Ovary (tissue), 9 donors: ENCODE data around the gene KNDC1. TPM values are rescaled to one million over a fixed set of nuclear protein-coding genes. Genes with fewer than 3 reads are reported as not detected.
"Not testable (repeated sequence)": the region's sequence is repeated elsewhere in the genome, so short reads cannot be mapped to it uniquely, and the experiment has no call there.

ENCODE experiments used
- DNase-seq, 5 donors: peaks; one replicate each; pipeline ENCODE4 v3.0.0-alpha.2; 2019 to 2020
- H3K27ac ChIP-seq, 2 donors: fragments of 200-600 bp; one replicate each; pipeline versions ENCODE4 v1.5.1 to v1.8.0; 2019 to 2022
- H3K27me3 ChIP-seq: fragments of 200-600 bp; one replicate; pipeline ENCODE4 v1.8.0; 2022
- H3K36me3 ChIP-seq: fragments of 200-600 bp; sonication (generic); one replicate; pipeline ENCODE4 v1.5.1; 2019
- H3K4me1 ChIP-seq: one replicate; pipeline ENCODE4 v1.8.1; 2013; ENCODE audit warnings: mild to moderate bottlenecking, moderate library complexity; ENCODE audit not compliant: insufficient read depth
- H3K4me3 ChIP-seq: fragments of 200-600 bp; sonication (generic); one replicate; pipeline ENCODE4 v1.5.1; 2017
- H3K9me3 ChIP-seq, 2 donors: fragments of 200-600 bp in 1 of 2; sonication (generic) in 1 of 2; one replicate each; pipeline versions ENCODE4 v1.5.1 to v1.8.1; 2013 to 2019; ENCODE audit warnings: mild to moderate bottlenecking in 1 of 2, moderate library complexity in 1 of 2
- EP300 ChIP-seq: sonication (generic); formaldehyde crosslinking; IDR thresholded peaks from one replicate; pipeline ENCODE4 v1.6.1; 2017; ENCODE audit warnings: antibody characterized with exemption
- POLR2A ChIP-seq: fragments of 450-650 bp; IDR thresholded peaks from one replicate; pipeline ENCODE4 v1.6.1; 2017; ENCODE audit warnings: antibody characterized with exemption, mild to moderate bottlenecking, moderate library complexity
- WGBS, 3 donors: extraction: QIAGEN DNeasy Blood & Tissue Kit in 1 of 3; methylation state at CpG; one replicate each; pipeline versions ENCODE4 v1.1.5 to v1.1.7; 2013 to 2017; 5-methylcytosine and 5-hydroxymethylcytosine counted together
- intact Hi-C, 4 donors: fragments of 100-400 bp; cut with DNase I; formaldehyde crosslinking; loops; one replicate each; pipeline versions ENCODE4 v1.11.0 to v1.15.1; 2022 to 2023
- polyA plus RNA-seq, 2 donors: library from polyadenylated mRNA; stranded (reverse); fragments of 200-250 nt in 1 of 2; fragments of 350-450 nt in 1 of 2; fragmentation: Illumina TruSeq in 1 of 2; extraction: RNeasy Lipid Tissue Mini Kit (QIAGEN cat#74804) in 1 of 2; gene quantifications; one replicate each; pipeline ENCODE4 v1.2.3, GENCODE V29; 2013 to 2014
- total RNA-seq, 7 donors: library from RNA; depleted of rRNA in 2 of 7; stranded (reverse); fragments of >200 nt in 2 of 7; fragmentation: NEBNext Ultra II Directional in 3 of 7; extraction: Animal tissue kit (Norgen Biotek cat#: 25700) in 3 of 7; gene quantifications; one replicate each; pipeline versions ENCODE4 v1.1.0 to v1.2.4, GENCODE V29; 2016 to 2023
- TF ChIP-seq, protein P1 (sequence below), 3 donors: fragments of 450-650 bp in 2 of 3; fragments of 200-600 bp in 1 of 3; IDR thresholded peaks; one replicate each; pipeline versions ENCODE4 v1.5.1 to v1.8.0; 2016 to 2022; ENCODE audit warnings: antibody characterized with exemption in 3 of 3, mild to moderate bottlenecking in 1 of 3
- donor health status: DM: no; HTN: no; CAD: no; lungs with moderate emphysema.
- donor health status: DM: no; HTN: no; CAD: no.
- donor health status: Bipolar disorder and iron deficiency.
- donor health status: DM: yes; HTN: yes; CAD: no.
- donor health status: DM: no; HTN: no; CAD: no.
- donor health status: DM: yes; HTN: yes; CAD: no.

Gene KNDC1
- total and polyA plus RNA-seq, 9 donors = 0.67 to 34.9 (median 16.6) TPM

DNA sequence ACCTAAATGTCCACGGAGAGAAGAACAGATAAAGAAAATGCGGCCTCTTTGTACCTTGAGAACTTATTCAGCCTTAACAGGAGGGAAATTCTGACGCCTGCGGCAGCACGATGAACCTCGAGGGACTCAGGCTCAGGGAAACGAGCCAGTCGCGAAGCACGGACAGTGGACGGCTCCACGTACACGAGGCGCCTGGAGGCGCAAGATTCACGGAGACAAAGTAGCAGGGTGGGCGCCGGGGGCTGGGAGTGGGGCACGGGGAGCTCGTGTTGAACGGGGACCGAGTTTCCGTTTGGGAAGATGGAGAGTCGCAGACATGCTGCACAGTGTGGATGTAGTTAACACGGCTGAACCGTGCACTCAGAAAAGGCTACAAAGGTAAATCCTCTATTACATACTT, 56.8 kb downstream of the KNDC1 start:
- H3K27me3 ChIP-seq = no peaks in the 10 kb centered on the region
- 89 to 94% (median 90%) methylated on average over 26 of the region's 26 CpGs for WGBS, 3 donors
- H3K9me3 ChIP-seq = no peaks in the 10 kb centered on the region
- no peaks in the 10 kb centered on the region for H3K4me1 ChIP-seq
- no peaks in the 10 kb centered on the region for H3K36me3 ChIP-seq
- peak in 1 of 5 donors; percentile 21 for DNase-seq
- H3K27ac ChIP-seq = no peak overlapping the region
- no peak overlapping the region for H3K4me3 ChIP-seq
- TF ChIP-seq, protein P1, sequence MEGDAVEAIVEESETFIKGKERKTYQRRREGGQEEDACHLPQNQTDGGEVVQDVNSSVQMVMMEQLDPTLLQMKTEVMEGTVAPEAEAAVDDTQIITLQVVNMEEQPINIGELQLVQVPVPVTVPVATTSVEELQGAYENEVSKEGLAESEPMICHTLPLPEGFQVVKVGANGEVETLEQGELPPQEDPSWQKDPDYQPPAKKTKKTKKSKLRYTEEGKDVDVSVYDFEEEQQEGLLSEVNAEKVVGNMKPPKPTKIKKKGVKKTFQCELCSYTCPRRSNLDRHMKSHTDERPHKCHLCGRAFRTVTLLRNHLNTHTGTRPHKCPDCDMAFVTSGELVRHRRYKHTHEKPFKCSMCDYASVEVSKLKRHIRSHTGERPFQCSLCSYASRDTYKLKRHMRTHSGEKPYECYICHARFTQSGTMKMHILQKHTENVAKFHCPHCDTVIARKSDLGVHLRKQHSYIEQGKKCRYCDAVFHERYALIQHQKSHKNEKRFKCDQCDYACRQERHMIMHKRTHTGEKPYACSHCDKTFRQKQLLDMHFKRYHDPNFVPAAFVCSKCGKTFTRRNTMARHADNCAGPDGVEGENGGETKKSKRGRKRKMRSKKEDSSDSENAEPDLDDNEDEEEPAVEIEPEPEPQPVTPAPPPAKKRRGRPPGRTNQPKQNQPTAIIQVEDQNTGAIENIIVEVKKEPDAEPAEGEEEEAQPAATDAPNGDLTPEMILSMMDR (IDR thresholded peaks at IDR 0.05) = no peak
- no peak for TF ChIP-seq EP300
- TF ChIP-seq POLR2A = no peak
- intact Hi-C loops = no loop called here

DNA sequence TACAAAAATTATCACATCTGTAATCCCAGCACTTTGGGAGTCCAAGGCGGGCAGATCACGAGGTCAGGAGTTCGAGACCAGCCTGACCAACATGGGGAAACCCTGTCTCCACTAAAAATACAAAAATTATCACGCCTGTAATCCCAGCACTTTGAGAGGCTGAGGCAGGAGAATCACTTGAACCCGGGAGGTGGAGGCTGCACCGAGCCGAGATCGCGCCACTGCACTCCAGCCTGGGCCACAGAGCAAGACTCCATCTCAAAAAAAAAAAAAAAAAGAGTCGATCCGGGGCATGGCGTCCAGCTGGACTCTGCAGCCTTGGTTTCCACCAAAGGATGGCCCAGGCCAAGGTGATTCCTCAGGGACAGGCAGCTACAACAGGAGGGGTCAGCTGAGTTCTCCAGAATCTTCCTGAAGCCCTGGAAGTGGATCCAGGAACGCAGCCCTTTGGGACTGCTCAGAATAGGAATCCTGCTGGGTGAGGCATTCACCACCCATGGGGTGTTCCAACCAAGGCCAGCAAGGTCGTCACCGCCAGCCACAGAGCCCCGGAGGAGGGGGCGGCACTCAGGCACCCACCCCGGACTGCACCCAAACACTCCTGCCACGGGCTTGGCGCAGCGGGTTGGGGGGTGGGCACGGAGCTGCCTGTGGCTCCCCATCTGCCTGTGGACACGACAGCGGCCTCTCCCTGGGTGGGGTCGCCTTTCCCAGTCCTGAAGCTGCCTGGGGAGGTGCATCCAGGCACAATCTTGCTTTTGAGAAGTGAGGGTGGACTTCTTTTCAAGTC, 58.0 kb downstream of the KNDC1 start:
- Histone ChIP-seq H3K27ac (no peak overlapping the region), H3K4me1 (no peaks in the 10 kb centered on the region), H3K27me3 (no peaks in the 10 kb centered on the region), H3K36me3 (no peaks in the 10 kb centered on the region), H3K4me3 (no peak overlapping the region), H3K9me3 (no peaks in the 10 kb centered on the region)
- intact Hi-C loops = no loop called here
- no peak for DNase-seq
- 88 to 89% (median 88%) methylated on average over 22 to 25 of the region's 25 CpGs for WGBS, 3 donors
- no peak for TF ChIP-seq EP300
- TF ChIP-seq, protein P1 (IDR thresholded peaks at IDR 0.05) = no peak
- no peak for TF ChIP-seq POLR2A

DNA sequence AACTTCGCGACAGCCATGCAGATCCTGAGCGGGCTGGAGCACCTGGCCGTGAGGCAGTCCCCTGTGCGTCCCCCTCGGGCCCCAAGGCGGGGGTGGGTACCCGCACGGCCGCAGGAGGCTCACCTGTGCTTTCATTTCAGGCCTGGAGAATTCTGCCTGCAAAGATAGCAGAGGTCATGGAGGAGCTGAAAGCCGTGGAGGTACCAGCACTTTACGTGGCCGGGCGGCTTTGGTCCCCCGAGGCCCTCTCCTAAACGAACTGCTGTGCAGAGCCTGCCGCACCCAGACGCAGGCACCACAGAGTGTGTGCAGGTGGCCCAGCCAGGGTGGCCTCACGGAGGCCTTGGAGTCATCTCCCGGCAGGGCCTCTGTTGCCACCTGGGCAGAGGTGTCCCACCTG, 58.9 kb downstream of the KNDC1 start:
- TF ChIP-seq, protein P1 (IDR thresholded peaks at IDR 0.05) = no peak
- no peak for TF ChIP-seq EP300
- TF ChIP-seq POLR2A = no peak
- H3K36me3 ChIP-seq = no peaks in the 10 kb centered on the region
- H3K9me3 ChIP-seq = no peaks in the 10 kb centered on the region
- no peak overlapping the region for H3K27ac ChIP-seq
- H3K27me3 ChIP-seq = no peaks in the 10 kb centered on the region
- WGBS, 3 donors = 88 to 94% (median 91%) methylated on average over 19 to 20 of the region's 20 CpGs
- H3K4me1 ChIP-seq = peaks cover 2% of the 10 kb centered on the region
- H3K4me3 ChIP-seq = no peak overlapping the region
- DNase-seq = no peak
- intact Hi-C loops = no loop called here

DNA sequence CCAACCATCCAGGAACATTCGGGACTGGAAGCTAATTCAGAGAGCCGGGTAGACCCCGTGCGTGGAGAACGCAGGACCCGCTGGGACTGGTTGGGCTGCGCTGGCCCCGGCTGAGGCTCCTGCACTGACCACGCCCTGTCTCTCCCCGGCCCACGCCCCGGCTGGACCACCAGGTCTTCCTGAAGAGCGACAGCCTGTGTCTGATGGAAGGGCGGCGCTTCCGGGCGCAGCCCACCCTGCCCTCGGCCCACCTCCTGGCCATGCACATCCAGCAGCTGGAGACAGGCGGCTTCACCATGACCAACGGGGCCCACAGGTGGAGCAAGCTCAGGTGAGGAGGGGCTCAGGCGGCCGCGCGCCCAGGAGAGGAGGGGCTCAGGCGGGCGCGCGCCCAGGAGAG, 59.8 kb downstream of the KNDC1 start:
- intact Hi-C loops = no loop called here

DNA sequence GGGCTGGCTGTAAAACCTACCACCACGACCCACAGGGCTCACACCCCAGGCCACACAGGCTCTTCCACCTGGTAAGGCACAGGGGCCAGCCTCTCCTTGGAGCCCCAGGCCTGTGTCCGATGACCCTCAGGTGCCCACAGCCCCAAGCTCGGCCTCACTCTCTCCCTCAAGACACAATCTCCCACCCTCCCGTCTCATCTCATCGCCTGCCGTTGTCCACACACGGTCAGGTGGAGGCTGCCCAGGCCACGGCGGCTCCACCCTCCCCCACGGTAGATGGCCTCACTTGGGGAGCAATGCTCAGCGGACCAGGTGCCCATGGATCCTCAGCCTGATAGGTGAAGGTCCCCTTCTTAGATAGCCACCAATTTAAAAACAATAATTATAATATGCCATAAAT, 61.3 kb downstream of the KNDC1 start:
- Histone ChIP-seq H3K36me3 (no peaks in the 10 kb centered on the region), H3K4me1 (peaks cover 11% of the 10 kb centered on the region), H3K27me3 (no peaks in the 10 kb centered on the region), H3K9me3 (no peaks in the 10 kb centered on the region), H3K27ac (no peak overlapping the region), H3K4me3 (no peak overlapping the region)
- intact Hi-C loops = no loop called here
- no peak for DNase-seq
- TF ChIP-seq POLR2A (no peak), EP300 (no peak)
- TF ChIP-seq, protein P1 (IDR thresholded peaks at IDR 0.05) = no peak
- WGBS, 3 donors = 91 to 93% (median 92%) methylated on average over 11 of the region's 11 CpGs

More for the DNA sequence above, 59.8 kb downstream of the KNDC1 start:
- DNase-seq = no peak
- Histone ChIP-seq H3K27me3 (no peaks in the 10 kb centered on the region), H3K36me3 (no peaks in the 10 kb centered on the region), H3K27ac (no peak overlapping the region), H3K9me3 (no peaks in the 10 kb centered on the region), H3K4me1 (peaks cover 6% of the 10 kb centered on the region), H3K4me3 (no peak overlapping the region)
- WGBS, 3 donors = 4 to 8% (median 5%) methylated on average over 27 to 28 of the region's 28 CpGs
- TF ChIP-seq POLR2A = no peak

DNA sequence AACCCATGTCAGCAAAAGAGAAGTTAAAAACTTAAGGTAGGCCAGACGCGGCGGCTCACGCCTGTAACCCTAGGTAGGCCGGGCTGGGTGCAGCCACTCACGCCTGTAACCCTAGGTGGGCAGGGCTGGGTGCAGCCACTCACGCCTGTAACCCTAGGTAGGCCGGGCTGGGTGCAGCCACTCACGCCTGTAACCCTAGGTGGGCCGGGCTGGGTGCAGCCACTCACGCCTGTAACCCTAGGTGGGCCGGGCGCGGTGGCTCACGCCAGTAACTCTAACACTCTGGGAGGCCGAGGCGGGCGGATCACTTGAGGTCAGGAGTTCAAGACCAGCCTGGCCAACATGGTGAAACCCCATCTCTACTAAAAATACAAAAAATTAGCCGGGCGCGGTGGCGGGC, 61.7 kb downstream of the KNDC1 start:
- intact Hi-C loops, H3K9me3 ChIP-seq, DNase-seq, H3K27ac ChIP-seq, H3K4me3 ChIP-seq, H3K27me3 ChIP-seq, H3K36me3 ChIP-seq: not testable (repeated sequence)
- H3K4me1 ChIP-seq = peaks cover 11% of the 10 kb centered on the region
- 89 to 96% (median 93%) methylated on average over 18 to 22 of the region's 22 CpGs for WGBS, 3 donors
